Astrocyte (in vitro differentiated cells and primary cell): Measurements from ENCODE around the gene NINL. TPM values are rescaled to one million over a fixed set of nuclear protein-coding genes. Genes with fewer than 3 reads are reported as not detected.

Experiments used
- DNase-seq: peaks from one replicate; pipeline ENCODE4 v3.0.0-alpha.2; 2010; ENCODE audit warnings: low read depth
- FAIRE-seq: peaks from 2 replicates; lab custom pipeline; 2011; peaks lifted over from hg19 to GRCh38; lab: Jason Lieb, UNC
- H2AFZ ChIP-seq: 2 replicates; pipeline ENCODE4 v1.6.0; 2012; ENCODE audit warnings: low read depth, low read length, inconsistent platforms
- H3K27ac ChIP-seq: 2 replicates; pipeline ENCODE4 v1.5.1; 2011; ENCODE audit warnings: low read depth, low read length, inconsistent platforms
- H3K27me3 ChIP-seq: 2 replicates; pipeline ENCODE4 v1.6.0; 2011; ENCODE audit warnings: low read length, inconsistent platforms; ENCODE audit not compliant: insufficient read depth
- H3K36me3 ChIP-seq: 2 replicates; pipeline ENCODE4 v1.5.1; 2011; ENCODE audit warnings: low read length, inconsistent platforms; ENCODE audit not compliant: insufficient read depth
- H3K4me1 ChIP-seq: 2 replicates; pipeline ENCODE4 v1.5.1; 2011; ENCODE audit warnings: low read length, inconsistent platforms; ENCODE audit not compliant: insufficient read depth
- H3K4me2 ChIP-seq: 2 replicates; pipeline ENCODE4 v1.6.0; 2012; ENCODE audit warnings: low read length, inconsistent platforms
- H3K4me3 ChIP-seq: 2 replicates; pipeline ENCODE4 v1.5.1; 2011; ENCODE audit warnings: low read depth, mild to moderate bottlenecking, low read length, inconsistent platforms; ENCODE audit not compliant: insufficient read depth
- H3K79me2 ChIP-seq: 2 replicates; pipeline ENCODE4 v1.6.0; 2012; ENCODE audit warnings: mild to moderate bottlenecking, low read length, inconsistent platforms; ENCODE audit not compliant: insufficient read depth
- H3K9ac ChIP-seq: 2 replicates; pipeline ENCODE4 v1.6.0; 2012; ENCODE audit warnings: mild to moderate bottlenecking, low read length, inconsistent platforms
- H3K9me3 ChIP-seq: 2 replicates; pipeline ENCODE4 v1.5.1; 2012; ENCODE audit warnings: low read depth, mild to moderate bottlenecking, low read length, inconsistent platforms; ENCODE audit not compliant: insufficient read depth
- H4K20me1 ChIP-seq: 2 replicates; pipeline ENCODE4 v1.6.0; 2012; ENCODE audit warnings: low read length, inconsistent platforms; ENCODE audit not compliant: insufficient read depth
- H3K27ac Mint-ChIP-seq: one replicate; pipeline ENCODE4 v1.8.0; 2021; ENCODE audit warnings: mild to moderate bottlenecking, mixed read lengths; ENCODE audit not compliant: unreplicated experiment
- H3K27me3 Mint-ChIP-seq: one replicate; pipeline ENCODE4 v1.8.0; 2021; ENCODE audit warnings: low read depth, mixed read lengths; ENCODE audit not compliant: unreplicated experiment
- H3K36me3 Mint-ChIP-seq: one replicate; pipeline ENCODE4 v1.8.0; 2021; ENCODE audit warnings: low read depth, mixed read lengths; ENCODE audit not compliant: unreplicated experiment
- H3K4me1 Mint-ChIP-seq: one replicate; pipeline ENCODE4 v1.8.0; 2021; ENCODE audit warnings: low read depth, mixed read lengths; ENCODE audit not compliant: unreplicated experiment
- H3K4me3 Mint-ChIP-seq: one replicate; pipeline ENCODE4 v1.8.0; 2021; ENCODE audit warnings: mild to moderate bottlenecking, moderate library complexity, mixed read lengths; ENCODE audit not compliant: unreplicated experiment
- H3K9me3 Mint-ChIP-seq: one replicate; pipeline ENCODE4 v1.8.0; 2021; ENCODE audit warnings: mild to moderate bottlenecking, mixed read lengths; ENCODE audit not compliant: unreplicated experiment
- CTCF ChIP-seq: IDR thresholded peaks from 2 replicates; pipeline ENCODE4 v1.5.1; 2011; ENCODE audit warnings: low read depth, mild to moderate bottlenecking, inconsistent platforms, low read length, moderate library complexity; ENCODE audit not compliant: insufficient read depth
- EZH2 ChIP-seq: IDR thresholded peaks from 2 replicates; pipeline ENCODE4 v1.6.1; 2012; ENCODE audit warnings: mild to moderate bottlenecking, low read length, inconsistent platforms; ENCODE audit not compliant: insufficient read depth
- total RNA-seq: library from RNA; stranded (reverse); gene quantifications from 2 replicates; pipeline ENCODE4 v1.2.1, GENCODE V29; 2021

Gene NINL
- total RNA-seq, 1 donor from 2014 or later = 10.2 TPM

GRCh38 chr20:25547999-25548398 lies 37.3 kb downstream of the NINL start:
- Histone ChIP-seq H3K36me3 (no peaks in the 10 kb centered on the region), H3K4me2 (no peak overlapping the region), H3K4me1 (peaks cover 22% of the 10 kb centered on the region), H3K9me3 (no peaks in the 10 kb centered on the region), H3K9ac (no peak overlapping the region), H3K79me2 (peaks cover 15% of the 10 kb centered on the region), H3K27ac (no peak overlapping the region), H2AFZ (no peak overlapping the region), H3K27me3 (no peaks in the 10 kb centered on the region), H3K4me3 (no peak overlapping the region), H4K20me1 (peaks cover 73% of the 10 kb centered on the region)
- H3K27me3 Mint-ChIP-seq = no peaks in the 10 kb centered on the region
- DNase-seq (no peak), FAIRE-seq (no peak)
- H3K36me3 Mint-ChIP-seq = peaks cover 4% of the 10 kb centered on the region
- no peak overlapping the region for H3K4me3 Mint-ChIP-seq
- no peak overlapping the region for H3K27ac Mint-ChIP-seq
- no peaks in the 10 kb centered on the region for H3K9me3 Mint-ChIP-seq
- peaks cover 43% of the 10 kb centered on the region for H3K4me1 Mint-ChIP-seq
- TF ChIP-seq CTCF (no peak), EZH2 (no peak)

- FAIRE-seq (no peak), DNase-seq (no peak)
- TF ChIP-seq CTCF (no peak), EZH2 (no peak)
- no peak overlapping the region for H3K4me3 ChIP-seq
- no peak overlapping the region for H3K27ac Mint-ChIP-seq
- H4K20me1 ChIP-seq = peaks cover 68% of the 10 kb centered on the region
- H2AFZ ChIP-seq = no peak overlapping the region
- no peaks in the 10 kb centered on the region for H3K9me3 Mint-ChIP-seq
- no peak overlapping the region for H3K4me3 Mint-ChIP-seq
- H3K36me3 Mint-ChIP-seq = peaks cover 4% of the 10 kb centered on the region
- H3K27ac ChIP-seq = no peak overlapping the region
- peaks cover 46% of the 10 kb centered on the region for H3K4me1 Mint-ChIP-seq
- no peaks in the 10 kb centered on the region for H3K27me3 Mint-ChIP-seq
- H3K27me3 ChIP-seq = no peaks in the 10 kb centered on the region
- no peaks in the 10 kb centered on the region for H3K9me3 ChIP-seq
- peaks cover 22% of the 10 kb centered on the region for H3K4me1 ChIP-seq
- H3K36me3 ChIP-seq = no peaks in the 10 kb centered on the region
- H3K79me2 ChIP-seq = peaks cover 12% of the 10 kb centered on the region
- H3K4me2 ChIP-seq = no peak overlapping the region
- H3K9ac ChIP-seq = no peak overlapping the region
Observed at GRCh38 chr20:25547063-25547462, 38.3 kb downstream of the NINL start.

GRCh38 chr20:25546048-25546447 lies 39.3 kb downstream of the NINL start:
- Mint-ChIP-seq H3K36me3 (peaks cover 4% of the 10 kb centered on the region), H3K4me3 (no peak overlapping the region), H3K27ac (no peak overlapping the region), H3K27me3 (no peaks in the 10 kb centered on the region), H3K9me3 (no peaks in the 10 kb centered on the region), H3K4me1 (peaks cover 44% of the 10 kb centered on the region)
- H3K9me3 ChIP-seq = no peaks in the 10 kb centered on the region
- DNase-seq (no peak), FAIRE-seq (no peak)
- H4K20me1 ChIP-seq = peaks cover 67% of the 10 kb centered on the region
- H3K36me3 ChIP-seq = no peaks in the 10 kb centered on the region
- no peak overlapping the region for H2AFZ ChIP-seq
- TF ChIP-seq CTCF (no peak), EZH2 (no peak)
- H3K4me3 ChIP-seq = no peak overlapping the region
- H3K27me3 ChIP-seq = no peaks in the 10 kb centered on the region
- H3K4me2 ChIP-seq = no peak overlapping the region
- no peak overlapping the region for H3K27ac ChIP-seq
- no peak overlapping the region for H3K9ac ChIP-seq
- peaks cover 21% of the 10 kb centered on the region for H3K79me2 ChIP-seq
- H3K4me1 ChIP-seq = peaks cover 21% of the 10 kb centered on the region
